ENCODE data around the gene DNAJB2. TPM values are rescaled to one million over a fixed set of nuclear protein-coding genes. Genes with fewer than 3 reads are reported as not detected.
"Not testable (repeated sequence)": the region's sequence is repeated elsewhere in the genome, so short reads cannot be mapped to it uniquely, and the experiment has no call there.

DNAJB2 gene
- total and polyA plus RNA-seq, 2 donors (not counting 3 experiments of a cell fraction or from before 2014, with no cell fraction given) = 30.4 to 35.0 TPM

DNA sequence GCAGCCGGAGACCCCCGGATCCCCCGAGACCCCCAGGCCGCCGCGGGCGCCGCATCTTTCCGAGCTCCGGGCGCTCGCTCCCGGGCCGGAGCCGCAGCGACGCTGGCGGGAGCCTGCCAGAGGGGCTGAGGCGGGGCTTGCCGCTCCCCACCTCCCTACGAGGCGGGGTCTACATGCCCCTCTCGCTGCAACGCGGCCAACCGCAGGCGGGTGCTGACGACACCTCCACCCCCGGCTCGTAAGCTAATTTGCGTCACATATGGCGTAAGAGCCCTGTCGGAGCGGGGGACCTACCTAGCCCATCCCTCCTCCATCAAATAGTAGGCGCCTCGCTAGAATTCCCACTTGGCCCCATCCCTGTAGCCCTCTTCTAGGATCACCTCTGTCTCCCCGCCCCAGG, 30.1 kb downstream of the DNAJB2 start, which contains the start of gene PTPRN:
Gene PTPRN, minus strand, starts transcription at position 124 of the 400 bp plus-strand sequence. Its CDS starts 69 bp downstream, at position 55.
- ChIA-PET POLR2A (no interaction called here), CTCF (interaction anchor here (1.2 kb wide), 1 partner anchor 15 kb away, joined by 5 read pairs; no protein-coding TSS in a partner anchor)
- H3K79me2 ChIP-seq (ENCODE audit: control insufficient read depth, insufficient read depth, low read length) = no peaks in the 10 kb centered on the region
- no peak within 1 kb of the TSS for H3K4me2 ChIP-seq (ENCODE audit: insufficient read depth, low read length)
- no peak within 1 kb of the TSS for H3K4me3 ChIP-seq (replicated peaks in 1 of 3; ENCODE audit: insufficient read depth in 1 of 3, low read depth in 1 of 3, low read length in 3 of 3)
- H2AFZ ChIP-seq (ENCODE audit: low read depth, low read length) = no peak within 1 kb of the TSS
- FAIRE-seq (no peak), DNase-seq (ENCODE audit: low read depth, low spot score) (no peak)
- H4K20me1 ChIP-seq (replicated peaks; ENCODE audit: control insufficient read depth, extremely low read depth, insufficient read depth, low read length) = no peaks in the 10 kb centered on the region
- H3K9me1 ChIP-seq (replicated peaks; ENCODE audit: control insufficient read depth, extremely low read depth, insufficient read depth, low read length) = no peaks in the 10 kb centered on the region
- BruUV-seq (replicated peaks) = no TSS peak
- no peaks in the 10 kb centered on the region for H3K4me1 ChIP-seq (ENCODE audit: control insufficient read depth, extremely low read depth, insufficient read depth, low read length)
- no peak within 1 kb of the TSS for H3K9ac ChIP-seq (replicated peaks; ENCODE audit: extremely low read depth, insufficient read depth, low read length)
- TF ChIP-seq JUN (IDR thresholded peaks at IDR 0.05; ENCODE audit: borderline replicate concordance, insufficient read depth, insufficient read length, low read depth) = no peak
- H3K27ac ChIP-seq (ENCODE audit: insufficient read depth, low read depth, low read length) = no peak within 1 kb of the TSS
- dilution Hi-C loops (cut with MboI; ENCODE audit: extremely low pct_ligation_motif_present, low sequenced_read_pairs) (no loop called here), intact Hi-C loops (cut with micrococcal nuclease) (no loop called here)
- H3K9me3 ChIP-seq (replicated peaks; ENCODE audit: control insufficient read depth, insufficient read depth, low read length) = no peaks in the 10 kb centered on the region
- peaks cover 13 to 16% of the 10 kb centered on the region in 2 experiments for H3K27me3 ChIP-seq (ENCODE audit: control insufficient read depth in 2 of 2, insufficient read depth in 2 of 2, low read length in 2 of 2)
- H3K36me3 ChIP-seq (ENCODE audit: control insufficient read depth in 2 of 2, extremely low read depth in 1 of 2, insufficient read depth in 2 of 2, low read length in 2 of 2) = no peaks in the 10 kb centered on the region

DNA sequence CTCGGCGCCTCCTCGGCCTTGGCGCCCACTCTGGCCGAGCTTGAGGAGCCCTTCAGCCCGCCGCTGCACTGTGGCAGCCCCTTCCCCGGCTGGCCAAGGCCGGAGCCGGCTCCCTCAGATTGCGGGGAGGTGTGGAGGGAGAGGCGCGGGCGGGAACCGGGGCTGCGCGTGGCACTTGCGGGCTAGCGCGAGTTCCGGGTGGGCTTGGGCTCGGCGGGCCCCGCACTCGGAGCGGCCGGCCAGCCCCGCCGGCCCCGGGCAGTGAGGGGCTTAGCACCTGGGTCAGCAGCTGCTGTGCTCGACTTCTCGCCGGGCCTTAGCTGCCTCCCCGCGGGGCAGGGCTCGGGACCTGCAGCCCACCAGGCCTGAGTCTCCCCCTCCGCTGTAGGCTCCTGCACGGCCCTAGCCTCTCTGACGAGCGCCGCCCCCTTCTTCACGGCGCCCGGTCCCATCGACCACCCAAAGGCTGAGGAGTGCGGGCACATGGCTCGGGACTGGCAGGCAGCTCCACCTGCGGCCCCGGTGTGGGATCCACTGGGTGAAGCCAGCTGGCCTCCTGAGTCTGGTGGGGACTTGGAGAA, 33.6 kb downstream of the DNAJB2 start:
- H3K27ac ChIP-seq (ENCODE audit: insufficient read depth, low read depth, low read length); H3K4me3 ChIP-seq (replicated peaks in 1 of 3; ENCODE audit: insufficient read depth in 1 of 3, low read depth in 1 of 3, low read length in 3 of 3); H3K4me1 ChIP-seq (ENCODE audit: control insufficient read depth, extremely low read depth, insufficient read depth, low read length); H3K4me2 ChIP-seq (ENCODE audit: insufficient read depth, low read length); intact Hi-C loops (cut with micrococcal nuclease); BruUV-seq (replicated peaks); H3K9me1 ChIP-seq (replicated peaks; ENCODE audit: control insufficient read depth, extremely low read depth, insufficient read depth, low read length); FAIRE-seq; H2AFZ ChIP-seq (ENCODE audit: low read depth, low read length); DNase-seq (ENCODE audit: low read depth, low spot score); H3K9me3 ChIP-seq (replicated peaks; ENCODE audit: control insufficient read depth, insufficient read depth, low read length); POLR2A ChIA-PET; H4K20me1 ChIP-seq (replicated peaks; ENCODE audit: control insufficient read depth, extremely low read depth, insufficient read depth, low read length); H3K79me2 ChIP-seq (ENCODE audit: control insufficient read depth, insufficient read depth, low read length); H3K9ac ChIP-seq (replicated peaks; ENCODE audit: extremely low read depth, insufficient read depth, low read length); H3K36me3 ChIP-seq (ENCODE audit: control insufficient read depth in 2 of 2, extremely low read depth in 1 of 2, insufficient read depth in 2 of 2, low read length in 2 of 2); dilution Hi-C loops (cut with MboI; ENCODE audit: extremely low pct_ligation_motif_present, low sequenced_read_pairs): not testable (repeated sequence)
- CTCF ChIA-PET = interaction anchor here (1.0 kb wide), 1 partner anchor 162 kb away, joined by 3 read pairs; no protein-coding TSS in a partner anchor
- peaks cover 13 to 14% of the 10 kb centered on the region in 2 experiments for H3K27me3 ChIP-seq (ENCODE audit: control insufficient read depth in 2 of 2, insufficient read depth in 2 of 2, low read length in 2 of 2)

Data from endothelial cell of umbilical vein (primary cell).